Activated T-cell treated with anti-CD3 and anti-CD28 coated beads, Interleukin-2, amount 50 U/mL, for 24 hours (primary cell): ENCODE data around the gene EGFL7.

Experiments used
- DNase-seq: peaks from one replicate; pipeline ENCODE4 v3.0.0-alpha.2; 2020
- H3K27ac Mint-ChIP-seq: 2 replicates; pipeline ENCODE4 v1.8.0; 2020; ENCODE audit warnings: mild to moderate bottlenecking, mixed read lengths
- H3K27me3 Mint-ChIP-seq: 2 replicates; pipeline ENCODE4 v1.8.0; 2020; ENCODE audit warnings: mixed read lengths
- H3K36me3 Mint-ChIP-seq: 2 replicates; pipeline ENCODE4 v1.8.0; 2020; ENCODE audit warnings: low read depth, mixed read lengths
- H3K4me1 Mint-ChIP-seq: 2 replicates; pipeline ENCODE4 v1.8.0; 2020; ENCODE audit warnings: low read depth, mixed read lengths
- H3K4me3 Mint-ChIP-seq: 2 replicates; pipeline ENCODE4 v1.8.0; 2020; ENCODE audit warnings: mild to moderate bottlenecking, moderate library complexity, mixed read lengths
- H3K9me3 Mint-ChIP-seq: 2 replicates; pipeline ENCODE4 v1.8.0; 2020; ENCODE audit warnings: mixed read lengths

Gene EGFL7

DNA sequence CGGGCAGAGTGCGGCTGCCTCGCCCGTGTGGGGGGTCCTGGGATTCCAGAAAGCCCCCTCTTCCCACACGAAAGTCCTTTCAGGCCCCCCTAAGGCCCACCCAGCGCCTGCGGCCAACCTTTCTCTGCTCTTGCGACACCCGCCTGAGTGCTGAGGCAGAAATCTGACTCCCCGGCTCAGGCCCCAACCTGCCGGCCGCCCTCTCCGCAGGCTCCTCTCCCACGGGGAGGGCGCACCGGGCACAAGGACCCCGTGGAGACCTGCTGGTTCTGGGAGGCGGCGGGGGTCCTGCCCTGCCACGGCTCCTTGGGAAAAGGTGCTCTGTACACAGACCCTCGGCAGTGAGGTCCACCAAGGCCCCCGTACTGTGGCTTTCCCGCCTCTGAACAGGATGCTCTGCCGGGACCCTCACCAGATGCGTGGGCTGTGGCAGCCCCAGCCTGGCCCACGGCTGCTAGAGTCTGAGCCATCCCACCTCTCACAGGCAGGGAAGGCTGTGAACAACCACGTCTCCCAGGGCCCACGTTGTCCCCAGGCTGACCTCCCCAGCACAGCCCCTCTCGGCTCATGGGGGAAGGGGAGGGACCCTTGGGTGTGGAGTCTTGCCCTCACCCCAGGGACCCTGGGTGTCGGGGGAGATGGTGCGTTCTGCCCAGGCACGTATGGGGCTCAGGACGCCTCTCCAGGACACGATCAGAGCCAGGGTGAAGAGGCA, 41.5 kb upstream of the EGFL7 start:
- no peaks in the 10 kb centered on the region for H3K4me1 Mint-ChIP-seq
- H3K4me3 Mint-ChIP-seq, result no peak overlapping the region
- H3K27ac Mint-ChIP-seq, result no peak overlapping the region

GRCh38 chr9:136621734-136622093, 41.0 kb upstream of the EGFL7 start:
- no peaks in the 10 kb centered on the region for H3K4me1 Mint-ChIP-seq
- H3K36me3 Mint-ChIP-seq, result no peaks in the 10 kb centered on the region
- no peak for DNase-seq
- no peaks in the 10 kb centered on the region for H3K9me3 Mint-ChIP-seq
- peaks cover 17% of the 10 kb centered on the region for H3K27me3 Mint-ChIP-seq
- H3K27ac Mint-ChIP-seq, result no peak overlapping the region
- no peak overlapping the region for H3K4me3 Mint-ChIP-seq

More for the DNA sequence above, 41.5 kb upstream of the EGFL7 start:
- H3K27me3 Mint-ChIP-seq, result peaks cover 17% of the 10 kb centered on the region
- DNase-seq, result no peak
- no peaks in the 10 kb centered on the region for H3K36me3 Mint-ChIP-seq
- no peaks in the 10 kb centered on the region for H3K9me3 Mint-ChIP-seq

DNA sequence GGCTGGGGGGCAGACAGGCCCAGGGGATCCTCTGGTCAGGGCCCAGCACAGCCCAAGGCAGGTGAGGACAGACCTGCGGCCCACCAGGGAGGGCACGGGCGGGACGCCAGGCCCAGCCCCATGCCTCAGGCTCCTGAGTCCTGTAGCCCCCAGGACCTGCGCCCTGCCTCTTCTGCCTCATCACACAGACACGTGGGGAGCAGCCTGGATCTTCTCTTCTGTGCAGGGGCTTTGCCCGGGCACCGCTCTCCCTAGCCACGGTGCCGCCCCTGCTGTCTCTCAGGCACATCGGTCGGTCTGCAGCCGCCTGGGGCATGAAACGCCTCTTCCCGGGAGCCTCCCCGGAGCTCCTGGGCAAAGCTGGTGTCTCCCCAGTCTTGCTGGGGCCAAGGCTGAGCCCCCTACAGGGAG, 40.2 kb upstream of the EGFL7 start:
- Mint-ChIP-seq H3K36me3 (no peaks in the 10 kb centered on the region), H3K27me3 (peaks cover 20% of the 10 kb centered on the region), H3K27ac (no peak overlapping the region), H3K4me3 (no peak overlapping the region), H3K4me1 (no peaks in the 10 kb centered on the region), H3K9me3 (no peaks in the 10 kb centered on the region)
- DNase-seq, result no peak

- Mint-ChIP-seq H3K4me3 (no peak overlapping the region), H3K9me3 (no peaks in the 10 kb centered on the region), H3K36me3 (no peaks in the 10 kb centered on the region), H3K27ac (no peak overlapping the region), H3K4me1 (no peaks in the 10 kb centered on the region), H3K27me3 (peaks cover 21% of the 10 kb centered on the region)
- no peak for DNase-seq
Observed at GRCh38 chr9:136623016-136623841, 39.5 kb upstream of the EGFL7 start.

- Mint-ChIP-seq H3K4me3 (no peak overlapping the region), H3K36me3 (no peaks in the 10 kb centered on the region), H3K27ac (no peak overlapping the region), H3K9me3 (no peaks in the 10 kb centered on the region), H3K27me3 (peaks cover 21% of the 10 kb centered on the region), H3K4me1 (no peaks in the 10 kb centered on the region)
- no peak for DNase-seq
Observed at GRCh38 chr9:136623842-136624183, 38.9 kb upstream of the EGFL7 start.

DNA sequence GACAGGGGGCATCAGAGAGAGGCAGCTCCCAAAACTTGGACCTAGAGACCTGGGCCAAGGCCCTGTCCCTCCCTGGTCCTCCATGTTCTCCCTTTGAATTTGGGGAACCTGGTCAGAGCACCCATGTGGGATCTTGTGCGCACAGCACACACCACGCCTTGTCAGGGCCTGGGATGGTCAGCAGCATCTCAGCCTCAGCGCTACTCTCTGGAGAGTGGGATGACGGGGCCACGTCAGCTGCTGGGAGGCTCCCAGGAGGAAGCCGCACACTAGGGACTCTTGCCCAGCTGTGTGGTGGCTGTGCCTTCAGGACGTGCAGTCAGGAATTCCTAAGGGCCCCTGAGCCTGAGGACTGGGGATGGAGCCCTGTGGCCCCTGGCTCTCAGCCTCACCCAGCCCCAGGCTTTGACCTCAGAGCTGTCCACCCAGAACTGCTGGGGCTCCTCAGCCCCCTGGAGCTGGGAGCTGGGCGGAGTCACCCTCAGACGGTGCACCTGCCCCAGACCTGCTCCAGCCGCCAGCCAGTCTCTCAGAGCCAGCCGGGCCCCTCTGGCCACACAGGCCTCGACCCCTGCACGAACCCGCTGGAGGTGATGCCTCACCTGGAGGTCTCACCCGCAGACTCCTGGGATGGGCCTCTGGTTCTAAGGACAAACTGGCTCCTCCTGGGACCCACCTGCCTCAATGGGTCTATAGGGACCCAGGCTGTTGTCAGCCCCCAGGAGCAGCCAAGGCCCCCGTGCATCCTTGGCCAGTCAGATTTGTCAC, 38.3 kb upstream of the EGFL7 start:
- Mint-ChIP-seq H3K27me3 (peaks cover 18% of the 10 kb centered on the region), H3K4me1 (no peaks in the 10 kb centered on the region), H3K4me3 (no peak overlapping the region), H3K27ac (no peak overlapping the region), H3K9me3 (no peaks in the 10 kb centered on the region), H3K36me3 (no peaks in the 10 kb centered on the region)
- DNase-seq, result no peak

- H3K9me3 Mint-ChIP-seq, result no peaks in the 10 kb centered on the region
- no peak overlapping the region for H3K4me3 Mint-ChIP-seq
- no peak for DNase-seq
- peaks cover 3% of the 10 kb centered on the region for H3K4me1 Mint-ChIP-seq
- H3K27me3 Mint-ChIP-seq, result peaks cover 16% of the 10 kb centered on the region
- H3K36me3 Mint-ChIP-seq, result no peaks in the 10 kb centered on the region
- no peak overlapping the region for H3K27ac Mint-ChIP-seq
Observed at GRCh38 chr9:136625101-136626065, 37.3 kb upstream of the EGFL7 start.

DNA sequence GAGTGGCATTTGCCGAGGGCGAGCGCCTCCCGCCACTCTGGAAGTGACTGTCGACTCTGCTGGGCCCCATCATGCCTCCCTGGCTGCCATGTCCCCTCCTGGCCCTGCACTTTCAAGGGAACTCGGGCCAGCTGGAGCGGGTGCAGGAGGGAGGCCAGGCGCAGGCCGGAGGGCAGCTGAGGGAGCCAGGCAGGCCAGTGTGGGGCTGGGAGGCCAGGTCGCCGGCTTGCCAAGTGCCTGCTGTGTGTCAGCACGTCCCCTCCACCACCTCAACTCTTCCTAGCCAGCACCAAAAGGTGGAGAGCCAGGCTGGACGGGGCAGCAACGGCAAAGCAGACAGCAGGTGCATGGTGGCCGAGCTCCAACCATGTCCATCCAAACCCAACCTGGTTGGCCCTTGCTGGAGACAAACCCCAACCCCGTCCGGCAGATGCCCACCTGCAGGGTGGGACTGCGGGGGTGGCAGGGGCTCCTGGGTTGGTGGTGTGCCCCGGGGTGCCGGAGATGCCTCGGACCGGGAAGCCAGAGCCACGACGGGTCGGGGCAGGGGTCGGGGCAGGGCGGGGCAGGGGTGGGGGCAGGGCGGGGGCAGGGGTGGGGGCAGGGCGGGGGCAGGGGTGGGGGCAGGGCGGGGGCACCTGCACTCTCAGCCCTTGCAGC, 36.5 kb upstream of the EGFL7 start:
- peaks cover 3% of the 10 kb centered on the region for H3K4me1 Mint-ChIP-seq
- H3K4me3 Mint-ChIP-seq, result no peak overlapping the region
- no peaks in the 10 kb centered on the region for H3K9me3 Mint-ChIP-seq
- DNase-seq, result no peak
- no peak overlapping the region for H3K27ac Mint-ChIP-seq
- no peaks in the 10 kb centered on the region for H3K36me3 Mint-ChIP-seq
- H3K27me3 Mint-ChIP-seq, result peaks cover 16% of the 10 kb centered on the region

- H3K4me1 Mint-ChIP-seq, result peaks cover 3% of the 10 kb centered on the region
- no peak overlapping the region for H3K4me3 Mint-ChIP-seq
- peaks cover 16% of the 10 kb centered on the region for H3K27me3 Mint-ChIP-seq
- H3K27ac Mint-ChIP-seq, result no peak overlapping the region
- H3K9me3 Mint-ChIP-seq, result no peaks in the 10 kb centered on the region
- DNase-seq, result no peak
- H3K36me3 Mint-ChIP-seq, result no peaks in the 10 kb centered on the region
Observed at GRCh38 chr9:136626740-136627642, 35.7 kb upstream of the EGFL7 start.

- H3K9me3 Mint-ChIP-seq, result no peaks in the 10 kb centered on the region
- no peak for DNase-seq
- no peak overlapping the region for H3K4me3 Mint-ChIP-seq
- no peaks in the 10 kb centered on the region for H3K36me3 Mint-ChIP-seq
- H3K4me1 Mint-ChIP-seq, result peaks cover 3% of the 10 kb centered on the region
- no peak overlapping the region for H3K27ac Mint-ChIP-seq
- peaks cover 13% of the 10 kb centered on the region for H3K27me3 Mint-ChIP-seq
Observed at GRCh38 chr9:136627703-136628102, 35.0 kb upstream of the EGFL7 start.

DNA sequence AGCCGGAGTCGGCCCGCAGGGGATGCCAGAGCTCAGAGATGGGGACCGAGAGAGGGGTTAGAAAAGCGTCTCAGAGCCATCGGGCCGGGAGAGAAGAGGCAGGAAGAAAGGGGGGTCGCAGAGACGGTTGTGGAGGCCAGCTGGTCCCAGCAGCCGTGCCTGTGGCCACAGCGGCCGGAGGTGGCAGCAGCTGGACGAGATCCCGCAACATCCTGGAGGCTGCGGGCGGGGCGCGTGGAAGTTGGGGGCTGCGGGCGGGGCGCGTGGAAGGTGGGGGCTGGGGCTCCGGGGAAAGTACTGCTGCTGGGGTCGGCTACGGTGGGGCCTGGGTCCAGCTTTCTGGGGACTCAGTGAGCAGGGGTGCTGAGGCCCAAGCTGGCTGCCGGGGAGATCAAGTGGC, 34.4 kb upstream of the EGFL7 start:
- H3K27ac Mint-ChIP-seq, result no peak overlapping the region
- H3K27me3 Mint-ChIP-seq, result peaks cover 12% of the 10 kb centered on the region
- no peaks in the 10 kb centered on the region for H3K9me3 Mint-ChIP-seq

DNA sequence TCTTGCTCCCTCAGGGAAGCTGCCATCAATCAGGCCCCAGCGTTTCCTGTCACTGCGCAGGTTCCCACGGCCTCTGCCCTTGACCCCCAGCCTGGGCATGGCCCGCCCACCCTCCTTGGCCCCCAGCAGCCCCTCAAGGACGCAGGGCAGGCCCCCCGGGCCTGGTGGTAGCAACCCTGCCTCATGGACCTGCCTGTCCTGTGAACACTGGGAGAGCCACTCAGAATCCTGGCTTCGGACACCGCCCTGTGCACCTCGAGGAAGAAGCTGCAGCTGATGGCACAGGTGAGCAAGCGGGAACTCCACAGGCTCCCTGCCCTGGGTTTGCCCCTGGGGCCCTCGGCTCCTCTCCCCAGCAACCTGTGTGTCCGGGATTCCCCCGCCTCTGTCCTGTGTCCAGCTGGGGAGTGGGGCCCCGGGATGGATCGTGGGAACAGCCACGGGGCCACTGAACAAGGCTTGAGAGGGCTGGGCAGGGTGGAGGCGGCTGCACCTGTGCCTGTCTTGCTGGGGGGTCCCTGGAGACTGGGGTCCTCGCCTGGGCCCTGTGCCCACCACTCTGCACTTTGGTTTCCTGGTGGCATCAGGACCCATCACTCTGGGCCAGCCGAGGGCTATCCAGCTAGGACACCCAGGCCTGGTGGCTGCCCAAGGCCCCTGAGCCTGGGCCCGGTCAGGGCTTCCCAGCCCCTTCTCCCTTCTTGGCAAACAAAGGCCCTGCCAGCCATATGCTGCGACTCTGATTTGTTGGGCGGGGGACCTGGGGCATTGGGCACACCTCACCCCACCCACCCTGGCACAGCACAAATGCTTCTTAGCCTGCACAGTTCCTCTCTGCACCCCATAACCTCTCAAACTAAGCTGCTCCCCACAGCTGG, 33.5 kb upstream of the EGFL7 start:
- no peak overlapping the region for H3K4me3 Mint-ChIP-seq
- no peaks in the 10 kb centered on the region for H3K9me3 Mint-ChIP-seq
- no peaks in the 10 kb centered on the region for H3K36me3 Mint-ChIP-seq
- peaks cover 11% of the 10 kb centered on the region for H3K27me3 Mint-ChIP-seq
- no peak overlapping the region for H3K27ac Mint-ChIP-seq
- H3K4me1 Mint-ChIP-seq, result peaks cover 3% of the 10 kb centered on the region
- no peak for DNase-seq

More for the DNA sequence above, 34.4 kb upstream of the EGFL7 start:
- no peak for DNase-seq
- no peaks in the 10 kb centered on the region for H3K36me3 Mint-ChIP-seq
- H3K4me1 Mint-ChIP-seq, result peaks cover 3% of the 10 kb centered on the region
- H3K4me3 Mint-ChIP-seq, result no peak overlapping the region
